Common myeloid progenitor, CD34-positive (primary cell): ENCODE results near the gene C19orf81.
A peak's percentile ranks its signal among the peaks of the same experiment; 100 is the strongest.

Experiments used
- CTCF ChIA-PET: fragments of 350-600 bp; sonication (Branson Sonifier 250); formaldehyde crosslinking; loops from one replicate; lab custom pipeline; 2021; ENCODE audit warnings: antibody characterized with exemption; lab: Charles Lee
- POLR2A ChIA-PET: fragments of 350-600 bp; sonication (Branson Sonifier 250); formaldehyde crosslinking; loops from one replicate; lab custom pipeline; 2021; ENCODE audit warnings: antibody characterized with exemption; lab: Charles Lee
- DNase-seq, 3 donors: peaks; one replicate each; pipeline versions ENCODE4 v3.0.0 to v3.0.0-alpha.2; 2013
- H3K27ac ChIP-seq, 2 experiments: 1 replicate in 1 of 2; 2 replicates in 1 of 2; pipeline ENCODE4 v1.7.0; 2013; ENCODE audit warnings: inconsistent platforms in 2 of 2, low read length in 2 of 2, mild to moderate bottlenecking in 2 of 2, low read depth in 1 of 2, moderate library complexity in 1 of 2; ENCODE audit not compliant: severe bottlenecking in 2 of 2, insufficient read depth in 1 of 2, poor library complexity in 1 of 2
- H3K27me3 ChIP-seq, 5 experiments: replicated peaks in 2 of 5; 1 replicate in 3 of 5; 2 replicates in 2 of 5; pipeline versions ENCODE4 v1.6.1 to v1.7.0; 2013; ENCODE audit warnings: low read length in 4 of 5, mild to moderate bottlenecking in 2 of 5, moderate library complexity in 2 of 5, inconsistent platforms in 1 of 5; ENCODE audit not compliant: insufficient read depth in 5 of 5, control insufficient read depth in 4 of 5
- H3K36me3 ChIP-seq, 4 experiments: 1 replicate in 2 of 4; 2 replicates in 2 of 4; pipeline versions ENCODE4 v1.6.1 to v1.7.0; 2013; ENCODE audit warnings: low read length in 3 of 4, control low read depth in 1 of 4, mild to moderate bottlenecking in 1 of 4; ENCODE audit not compliant: control insufficient read depth in 4 of 4, insufficient read depth in 4 of 4
- H3K4me1 ChIP-seq, 4 experiments: 1 replicate in 3 of 4; 2 replicates in 1 of 4; pipeline versions ENCODE4 v1.6.1 to v1.7.1; 2013; ENCODE audit warnings: low read length in 3 of 4, mild to moderate bottlenecking in 3 of 4, control low read depth in 1 of 4, inconsistent platforms in 1 of 4, moderate library complexity in 1 of 4; ENCODE audit not compliant: control insufficient read depth in 4 of 4, insufficient read depth in 4 of 4; ENCODE audit errors: control extremely low read depth in 1 of 4
- H3K4me3 ChIP-seq, 7 experiments: 1 replicate in 4 of 7; 2 replicates in 3 of 7; pipeline versions ENCODE4 v1.5.1 to v1.7.0; 2013; ENCODE audit warnings: mild to moderate bottlenecking in 7 of 7, low read length in 6 of 7, moderate library complexity in 6 of 7, inconsistent platforms in 2 of 7, low read depth in 2 of 7, control low read depth in 1 of 7; ENCODE audit not compliant: insufficient read depth in 4 of 7, control insufficient read depth in 1 of 7; ENCODE audit errors: extremely low read depth in 1 of 7
- H3K9me3 ChIP-seq, 5 experiments: 1 replicate in 4 of 5; 2 replicates in 1 of 5; pipeline versions ENCODE4 v1.6.1 to v1.7.1; 2013; ENCODE audit warnings: low read length in 4 of 5, mild to moderate bottlenecking in 2 of 5, inconsistent platforms in 1 of 5, low read depth in 1 of 5, moderate library complexity in 1 of 5; ENCODE audit not compliant: control insufficient read depth in 4 of 5, insufficient read depth in 2 of 5; ENCODE audit errors: control extremely low read depth in 1 of 5
- WGBS: methylation state at CpG from one replicate; pipeline ENCODE4 v1.1.5; 2013; ENCODE audit not compliant: insufficient coverage; 5-methylcytosine and 5-hydroxymethylcytosine counted together

Gene C19orf81

DNA sequence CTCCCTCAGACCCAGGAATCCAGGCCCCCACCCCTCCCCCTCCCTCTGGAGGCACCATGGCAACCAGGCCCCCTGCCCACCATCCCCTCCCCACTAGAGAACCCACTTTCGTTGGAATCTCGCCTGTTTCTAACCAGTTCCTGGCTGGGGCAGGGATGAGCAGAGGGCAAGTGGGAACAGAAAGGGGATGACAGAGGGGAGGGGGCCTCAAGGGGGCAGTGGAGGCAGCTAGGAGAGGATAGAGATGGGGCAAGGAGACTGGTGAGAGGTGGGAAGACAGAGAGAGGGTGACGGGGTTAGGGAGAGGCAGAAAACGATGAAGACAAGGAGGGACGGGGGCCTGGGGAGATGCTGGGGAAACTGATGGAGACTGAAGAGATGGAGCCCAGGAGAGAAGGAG is 586 bp upstream of the C19orf81 start:
- Histone ChIP-seq H3K4me3 (no peak overlapping the region), H3K36me3 (no peaks in the 10 kb centered on the region), H3K9me3 (peaks cover 0 to 1% (median 0%) of the 10 kb centered on the region in 5 experiments), H3K27me3 (peaks cover 0 to 58% (median under 1%) of the 10 kb centered on the region in 5 experiments), H3K4me1 (no peaks in the 10 kb centered on the region), H3K27ac (no peak overlapping the region)
- 84% methylated on average over 3 of the region's 5 CpGs for WGBS
- DNase-seq: no peak
- POLR2A ChIA-PET: no interaction called here
- CTCF ChIA-PET: no interaction called here

DNA sequence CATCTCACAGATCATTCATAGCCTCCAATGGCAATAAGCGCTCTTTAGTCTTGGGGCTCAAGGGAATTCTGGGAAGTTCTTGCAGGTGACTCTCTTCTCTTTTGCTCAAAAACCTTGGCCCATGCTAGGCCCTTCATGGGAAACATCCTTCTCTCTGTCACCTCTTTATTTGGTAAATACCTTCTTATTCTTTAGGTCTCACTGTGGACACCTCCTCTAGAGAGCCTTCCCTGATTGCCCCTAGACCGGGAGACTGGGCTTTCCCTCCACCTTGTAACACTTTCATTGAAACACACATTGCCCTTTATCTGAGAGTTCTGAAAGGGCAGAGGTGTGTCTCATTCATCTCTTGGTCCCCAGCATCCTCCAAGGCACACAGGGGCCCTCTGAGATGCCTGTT is 1.9 kb downstream of the C19orf81 start:
- POLR2A ChIA-PET: no interaction called here
- CTCF ChIA-PET: no interaction called here

DNA sequence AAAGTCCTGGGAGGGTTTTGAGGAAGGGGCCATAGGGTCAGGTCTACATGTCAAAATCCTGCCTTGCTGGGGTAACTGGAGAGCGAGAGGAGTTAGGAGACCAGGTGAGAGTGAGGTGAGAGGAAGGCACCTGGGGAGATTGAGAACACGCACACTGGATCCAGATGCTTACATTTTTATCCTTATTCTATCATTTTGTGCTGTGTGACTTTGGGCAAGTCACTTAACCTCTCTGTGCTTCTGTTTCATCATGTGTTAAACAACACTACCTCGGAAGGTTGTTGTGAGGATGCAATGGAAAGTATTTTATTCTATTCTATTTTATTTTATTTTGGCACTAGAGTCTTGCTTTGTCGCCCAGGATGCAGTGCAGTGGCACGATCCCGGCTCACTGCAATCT is 3.5 kb downstream of the C19orf81 start:
- H3K27me3 ChIP-seq: peaks cover 4 to 50% (median 6%) of the 10 kb centered on the region in 5 experiments
- 100% methylated on average over 3 of the region's 6 CpGs for WGBS
- H3K36me3 ChIP-seq: no peaks in the 10 kb centered on the region
- POLR2A ChIA-PET: no interaction called here
- peaks cover 0 to 3% (median 1%) of the 10 kb centered on the region in 4 experiments for H3K4me1 ChIP-seq
- DNase-seq: no peak
- no peak overlapping the region for H3K4me3 ChIP-seq
- CTCF ChIA-PET: no interaction called here
- H3K27ac ChIP-seq: no peak overlapping the region
- H3K9me3 ChIP-seq: peaks cover 0 to 6% (median 5%) of the 10 kb centered on the region in 5 experiments

More for the DNA sequence above, 1.9 kb downstream of the C19orf81 start:
- peaks cover 0 to 6% (median 5%) of the 10 kb centered on the region in 5 experiments for H3K9me3 ChIP-seq
- H3K27me3 ChIP-seq: peaks cover 0 to 51% (median 4%) of the 10 kb centered on the region in 5 experiments
- no peak overlapping the region for H3K4me3 ChIP-seq
- H3K27ac ChIP-seq: no peak overlapping the region
- no CpG with 5 or more reads among the region's 2 CpGs for WGBS
- H3K4me1 ChIP-seq: no peaks in the 10 kb centered on the region
- no peak for DNase-seq
- no peaks in the 10 kb centered on the region for H3K36me3 ChIP-seq

DNA sequence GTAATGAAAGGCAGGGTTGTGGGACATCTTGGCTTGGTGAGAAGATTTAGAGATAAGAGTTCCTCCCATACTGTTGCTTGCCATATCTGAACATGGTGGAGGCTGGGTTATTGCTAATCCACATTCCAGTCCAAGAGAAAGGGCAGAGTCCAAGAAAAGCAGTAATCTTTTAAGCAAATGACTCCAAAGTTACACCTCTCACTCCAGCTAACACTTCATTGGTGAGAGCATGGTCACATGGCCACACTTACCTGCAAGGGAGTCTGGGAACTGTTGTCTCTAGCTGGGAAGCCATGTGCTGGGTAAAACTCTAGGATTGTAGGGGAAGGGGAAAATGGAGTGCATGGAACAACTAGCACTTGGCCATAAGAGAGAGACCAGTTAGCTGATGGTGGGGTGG is 5.6 kb downstream of the C19orf81 start:
- ChIA-PET CTCF (interaction anchor here (0.8 to 1.3 kb wide), 2 partner anchors 15 to 69 kb away, joined by 3 to 4 read pairs; no protein-coding TSS in a partner anchor), POLR2A (no interaction called here)
- H3K27me3 ChIP-seq: peaks cover 4 to 48% (median 13%) of the 10 kb centered on the region in 5 experiments
- H3K36me3 ChIP-seq: no peaks in the 10 kb centered on the region
- no peak overlapping the region for H3K27ac ChIP-seq
- H3K4me1 ChIP-seq: peaks cover 0 to 17% (median 12%) of the 10 kb centered on the region in 4 experiments
- H3K9me3 ChIP-seq: peaks cover 0 to 12% (median 6%) of the 10 kb centered on the region in 5 experiments
- H3K4me3 ChIP-seq: no peak overlapping the region
- no peak for DNase-seq

DNA sequence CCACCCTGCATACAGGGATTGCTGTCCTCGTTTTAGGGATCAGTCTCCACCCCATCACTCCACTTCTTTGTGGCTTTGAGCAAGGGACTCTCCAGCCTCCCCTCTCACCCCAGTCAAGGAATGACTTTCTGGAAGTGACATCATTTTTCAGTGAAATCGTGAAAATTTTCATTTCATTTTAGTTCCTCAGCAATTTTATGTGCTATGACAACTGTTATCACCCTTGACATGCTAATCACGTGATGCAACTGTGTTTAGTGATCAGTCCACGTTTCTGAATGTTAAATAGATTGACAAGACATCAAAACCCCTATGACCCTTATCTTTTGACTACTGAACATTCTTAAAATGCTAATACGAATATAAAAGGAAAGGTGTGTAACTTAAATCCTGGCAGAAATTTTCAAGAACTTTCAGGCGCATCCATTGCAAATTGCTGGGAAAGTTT is 8.0 kb downstream of the C19orf81 start:
- ChIA-PET POLR2A (no interaction called here), CTCF (no interaction called here)
- no peak for DNase-seq
- peaks cover 0 to 17% (median 12%) of the 10 kb centered on the region in 4 experiments for H3K4me1 ChIP-seq
- 84% methylated on average over 4 of the region's 6 CpGs for WGBS
- H3K27ac ChIP-seq: peak overlapping the region in 1 of 2 experiments; percentile 84
- H3K4me3 ChIP-seq: peak overlapping the region in 2 of 7 experiments; percentile 40 to 61
- peaks cover 0 to 12% (median 6%) of the 10 kb centered on the region in 5 experiments for H3K9me3 ChIP-seq
- H3K27me3 ChIP-seq: peaks cover 7 to 60% (median 18%) of the 10 kb centered on the region in 5 experiments
- no peaks in the 10 kb centered on the region for H3K36me3 ChIP-seq

DNA sequence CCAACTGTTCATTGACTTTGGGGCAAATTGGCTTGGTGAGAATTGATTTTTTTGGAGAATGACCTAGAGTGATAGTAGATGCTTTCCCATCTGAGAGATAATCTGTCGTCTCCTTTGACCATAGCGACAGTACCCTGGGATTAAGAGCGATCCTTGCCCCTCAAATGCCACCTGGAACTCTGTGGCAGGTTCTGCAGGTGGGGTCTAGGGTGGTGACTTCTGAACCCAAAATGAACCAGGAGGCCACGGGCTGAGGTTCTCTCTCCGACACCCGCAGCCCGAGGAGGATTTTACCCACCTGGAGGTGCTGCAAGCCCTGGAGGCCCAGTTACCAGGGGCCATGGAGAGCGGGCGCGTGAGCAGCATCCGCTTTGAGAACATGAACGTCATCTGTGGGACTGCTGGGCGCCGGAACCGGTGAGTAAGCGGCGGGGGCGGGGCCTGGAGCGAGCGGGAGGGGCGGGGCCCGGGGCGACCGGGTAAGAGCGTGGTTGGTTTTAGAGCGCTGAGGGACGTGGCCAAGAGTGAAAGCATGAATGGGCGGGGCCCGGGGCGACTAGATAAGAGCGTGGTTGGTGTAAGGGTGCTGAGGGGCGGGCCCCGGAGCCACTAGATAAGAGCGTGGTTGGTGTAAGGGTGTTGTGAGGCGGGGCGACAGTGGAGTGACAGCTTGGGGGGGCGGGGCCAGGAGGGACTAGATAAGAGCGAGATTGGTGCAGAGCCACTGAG is 8.6 kb downstream of the C19orf81 start:
- H3K9me3 ChIP-seq: peaks cover 0 to 12% (median 6%) of the 10 kb centered on the region in 5 experiments
- H3K4me1 ChIP-seq: peaks cover 0 to 17% (median 12%) of the 10 kb centered on the region in 4 experiments
- peak overlapping the region in 1 of 2 experiments; percentile 86 for H3K27ac ChIP-seq
- ChIA-PET CTCF (no interaction called here), POLR2A (interaction anchor here (0.5 to 1.0 kb wide), 2 partner anchors 13 to 45 kb away, joined by 3 to 4 read pairs; no protein-coding TSS in a partner anchor)
- DNase-seq: peak; percentile 99
- H3K36me3 ChIP-seq: no peaks in the 10 kb centered on the region
- WGBS: 2% methylated on average over 36 of the region's 38 CpGs
- peak overlapping the region in 5 of 7 experiments; percentile 3 to 73 (median 61) for H3K4me3 ChIP-seq
- H3K27me3 ChIP-seq: peaks cover 7 to 60% (median 20%) of the 10 kb centered on the region in 5 experiments
